HG02938 (cell line): ENCODE data around the gene MLYCD.

ENCODE experiments used
- ATAC-seq: cut with Tn5 transposase; IDR thresholded peaks from one replicate; pipeline ENCODE4 v1.9.1; 2021; ENCODE audit warnings: mild to moderate bottlenecking, moderate library complexity; ENCODE audit not compliant: unreplicated experiment

Gene MLYCD

GRCh38 chr16:83953796-83954576 is 55.1 kb downstream of the MLYCD start:
- ATAC-seq, result peak; percentile 44

- no peak for ATAC-seq
Measured at GRCh38 chr16:83954577-83955016, 55.7 kb downstream of the MLYCD start.

GRCh38 chr16:83955218-83956130 is 56.6 kb downstream of the MLYCD start:
- ATAC-seq, result no peak

GRCh38 chr16:83956336-83957289 is 57.7 kb downstream of the MLYCD start:
- no peak for ATAC-seq

- ATAC-seq, result no peak
Measured at GRCh38 chr16:83957296-83957855, 58.5 kb downstream of the MLYCD start.

DNA sequence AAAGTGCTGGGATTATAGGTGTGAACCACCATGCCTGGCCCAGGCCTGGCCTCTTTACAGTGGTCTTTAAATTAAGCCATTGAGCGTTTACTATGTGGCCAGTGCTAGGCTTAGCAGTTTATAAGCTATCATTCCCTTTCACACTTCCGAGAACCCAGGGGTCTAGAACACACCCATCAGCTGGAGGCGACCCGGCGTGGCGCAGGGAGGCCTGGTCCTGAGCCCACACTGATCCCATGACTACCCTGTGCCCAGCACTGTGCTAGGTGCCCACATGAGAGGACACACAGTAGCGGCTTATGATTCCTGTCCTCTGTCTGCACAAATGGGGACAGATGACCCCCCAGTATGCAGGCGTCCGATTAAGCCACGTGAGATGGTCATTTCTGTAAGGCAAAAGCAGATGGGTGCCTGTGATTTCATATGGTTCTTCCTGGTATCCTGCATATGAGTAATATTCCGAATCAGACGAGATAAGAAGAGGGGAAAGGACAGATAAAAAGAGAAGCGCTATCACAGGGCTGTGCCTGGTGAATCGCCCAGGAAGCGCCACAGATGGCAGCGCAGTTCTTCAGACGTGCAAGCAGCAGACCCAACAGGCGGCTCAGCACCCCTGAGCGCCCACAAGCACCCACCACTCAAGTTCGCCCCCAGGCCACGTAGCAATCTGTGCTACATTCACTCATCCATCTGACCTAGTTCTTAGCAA is 59.4 kb downstream of the MLYCD start:
- no peak for ATAC-seq

DNA sequence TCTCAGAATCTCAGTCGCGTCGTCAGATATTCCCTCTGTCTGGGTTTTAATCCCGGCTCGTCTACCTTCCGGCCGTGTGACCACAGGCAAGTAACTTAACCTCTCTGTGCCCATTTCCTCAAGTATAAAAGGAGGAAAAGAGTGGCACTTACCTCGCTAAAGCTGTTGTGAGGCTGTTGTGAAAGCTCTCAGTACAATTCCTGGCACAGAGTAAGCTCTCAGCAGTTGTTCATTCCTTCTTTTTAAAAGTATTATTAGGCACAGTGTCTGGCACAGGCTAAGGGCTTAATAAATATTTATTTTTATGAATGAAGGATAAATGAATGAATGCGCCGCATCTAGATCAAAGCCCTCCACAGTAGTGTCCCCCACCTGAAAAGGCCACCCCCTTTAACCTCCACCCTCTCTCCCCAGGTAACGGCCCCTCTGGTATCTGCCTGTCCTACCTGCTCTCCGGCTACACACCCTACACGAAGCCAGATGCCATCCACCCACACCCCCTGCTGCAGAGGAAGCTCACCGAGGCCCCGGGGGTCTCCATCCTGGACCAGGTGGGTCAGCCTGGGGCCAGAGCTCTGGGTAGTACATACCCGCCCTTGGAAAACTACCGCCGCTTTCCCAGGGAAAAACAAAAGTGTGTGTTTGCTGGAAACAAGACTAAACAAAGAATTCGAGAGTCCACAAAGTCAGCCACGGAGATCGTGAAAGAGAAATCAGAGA is 60.1 kb downstream of the MLYCD start:
- no peak for ATAC-seq

DNA sequence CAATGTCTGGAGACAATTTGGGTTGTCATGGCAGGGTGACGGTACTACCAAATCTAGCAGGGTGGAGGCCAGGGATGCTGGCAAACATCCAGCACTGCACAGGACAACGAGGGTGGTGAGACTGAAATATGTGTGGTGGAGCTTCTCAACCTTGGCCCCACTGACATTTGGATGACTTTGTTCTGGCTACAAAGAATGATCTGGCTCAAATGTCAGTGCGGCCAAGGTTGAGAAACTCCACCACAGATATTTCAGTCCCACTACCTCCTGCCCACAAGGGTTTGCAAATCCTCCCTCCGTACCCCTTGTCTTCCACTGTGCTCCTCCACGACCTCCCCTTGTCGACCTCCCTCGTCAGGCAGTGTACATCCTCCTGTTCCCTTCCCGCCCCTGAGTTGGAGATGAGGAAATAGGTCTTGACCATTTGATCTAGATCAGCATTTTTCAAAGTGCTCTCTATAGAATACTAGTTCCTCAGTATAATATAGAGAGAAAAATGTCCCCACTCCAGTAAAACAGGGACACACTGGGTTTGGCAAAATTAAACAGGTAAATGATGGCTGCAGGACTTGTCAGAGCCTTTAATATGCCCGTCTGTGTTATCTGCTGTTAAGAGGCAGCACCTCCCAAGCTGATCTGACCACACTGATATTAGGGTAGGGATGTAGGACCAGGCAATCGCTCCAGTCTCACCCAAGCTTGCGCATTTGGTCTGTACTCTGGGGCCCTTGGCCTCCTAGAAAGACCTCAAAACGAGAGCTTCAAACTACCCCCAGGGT is 60.9 kb downstream of the MLYCD start:
- no peak for ATAC-seq

GRCh38 chr16:83960521-83961249 is 61.8 kb downstream of the MLYCD start:
- no peak for ATAC-seq

GRCh38 chr16:83961591-83961990 is 62.7 kb downstream of the MLYCD start:
- no peak for ATAC-seq

DNA sequence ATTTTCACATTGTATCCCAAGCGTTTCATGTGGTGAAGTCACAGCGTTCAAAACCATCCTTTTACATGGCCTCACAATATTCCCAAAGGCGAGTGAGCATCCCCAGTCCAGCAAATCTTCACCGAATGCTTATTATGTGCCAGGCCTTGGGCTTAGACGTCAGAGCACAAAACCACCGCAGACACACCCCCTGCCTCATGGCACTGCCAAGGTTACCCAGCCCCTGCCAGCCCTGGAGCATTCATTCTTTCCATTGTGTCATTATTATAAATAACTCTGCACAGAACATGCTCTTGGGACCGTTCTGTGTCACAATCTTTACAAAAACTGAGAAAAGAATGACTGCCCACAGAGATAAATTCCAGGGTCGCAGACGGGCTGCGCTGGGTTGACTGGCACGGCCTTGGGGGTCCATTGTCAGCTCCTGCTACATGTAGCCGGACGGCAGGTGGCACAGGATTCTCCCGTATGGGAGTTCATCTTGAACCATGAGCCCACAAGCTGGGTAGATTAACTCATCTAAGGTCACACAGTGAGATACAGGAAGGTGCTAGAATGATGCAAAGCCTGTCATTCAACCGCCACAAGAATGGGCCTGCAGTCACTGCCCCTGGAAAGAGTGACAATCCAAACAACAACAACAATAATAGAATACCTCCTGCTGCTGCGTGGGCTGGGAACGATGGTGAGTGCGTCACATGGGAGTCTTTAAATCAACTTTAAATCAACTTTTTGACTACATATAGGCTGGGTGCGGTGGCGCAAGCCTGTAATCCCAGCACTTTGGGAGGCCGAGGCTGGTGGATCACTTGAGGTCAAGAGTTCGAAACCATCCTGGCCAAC is 64.6 kb downstream of the MLYCD start:
- ATAC-seq, result no peak

DNA sequence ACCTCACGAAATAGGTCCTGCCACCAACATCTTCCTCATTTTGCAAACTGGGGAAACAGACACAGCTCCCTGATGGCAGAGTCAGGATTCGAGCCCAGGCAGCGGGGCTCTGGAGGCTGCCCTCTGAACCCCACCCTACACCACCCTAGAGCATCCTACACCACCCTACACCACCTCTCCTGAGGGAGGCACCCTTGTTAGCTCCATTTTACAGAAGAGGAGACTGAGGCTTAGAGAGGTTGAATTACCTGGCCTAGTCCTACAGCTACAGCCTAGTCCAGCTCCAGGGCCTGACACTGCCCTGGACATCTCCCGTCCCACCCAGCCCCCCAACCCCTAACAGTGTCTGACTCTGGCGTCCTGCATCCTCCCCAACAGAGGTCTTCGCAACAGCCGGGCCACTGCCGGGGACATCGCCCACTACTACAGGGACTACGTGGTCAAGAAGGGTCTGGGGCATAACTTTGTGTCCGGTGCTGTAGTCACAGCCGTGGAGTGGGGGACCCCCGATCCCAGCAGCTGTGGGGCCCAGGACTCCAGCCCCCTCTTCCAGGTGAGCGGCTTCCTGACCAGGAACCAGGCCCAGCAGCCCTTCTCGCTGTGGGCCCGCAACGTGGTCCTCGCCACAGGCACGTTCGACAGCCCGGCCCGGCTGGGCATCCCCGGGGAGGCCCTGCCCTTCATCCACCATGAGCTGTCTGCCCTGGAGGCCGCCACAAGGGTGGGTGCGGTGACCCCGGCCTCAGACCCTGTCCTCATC is 65.9 kb downstream of the MLYCD start:
- ATAC-seq, result no peak

DNA sequence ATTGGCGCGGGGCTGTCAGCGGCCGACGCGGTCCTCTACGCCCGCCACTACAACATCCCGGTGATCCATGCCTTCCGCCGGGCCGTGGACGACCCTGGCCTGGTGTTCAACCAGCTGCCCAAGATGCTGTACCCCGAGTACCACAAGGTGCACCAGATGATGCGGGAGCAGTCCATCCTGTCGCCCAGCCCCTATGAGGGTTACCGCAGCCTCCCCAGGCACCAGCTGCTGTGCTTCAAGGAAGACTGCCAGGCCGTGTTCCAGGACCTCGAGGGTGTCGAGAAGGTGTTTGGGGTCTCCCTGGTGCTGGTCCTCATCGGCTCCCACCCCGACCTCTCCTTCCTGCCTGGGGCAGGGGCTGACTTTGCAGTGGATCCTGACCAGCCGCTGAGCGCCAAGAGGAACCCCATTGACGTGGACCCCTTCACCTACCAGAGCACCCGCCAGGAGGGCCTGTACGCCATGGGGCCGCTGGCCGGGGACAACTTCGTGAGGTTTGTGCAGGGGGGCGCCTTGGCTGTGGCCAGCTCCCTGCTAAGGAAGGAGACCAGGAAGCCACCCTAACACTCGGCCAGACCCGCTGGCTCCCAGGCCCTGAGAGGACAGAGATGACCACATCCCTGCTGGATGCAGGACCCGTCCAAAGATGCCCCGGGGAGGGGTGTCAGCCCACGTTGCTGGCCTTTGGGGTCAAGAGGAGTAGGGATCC is 66.7 kb downstream of the MLYCD start:
- ATAC-seq, result no peak

DNA sequence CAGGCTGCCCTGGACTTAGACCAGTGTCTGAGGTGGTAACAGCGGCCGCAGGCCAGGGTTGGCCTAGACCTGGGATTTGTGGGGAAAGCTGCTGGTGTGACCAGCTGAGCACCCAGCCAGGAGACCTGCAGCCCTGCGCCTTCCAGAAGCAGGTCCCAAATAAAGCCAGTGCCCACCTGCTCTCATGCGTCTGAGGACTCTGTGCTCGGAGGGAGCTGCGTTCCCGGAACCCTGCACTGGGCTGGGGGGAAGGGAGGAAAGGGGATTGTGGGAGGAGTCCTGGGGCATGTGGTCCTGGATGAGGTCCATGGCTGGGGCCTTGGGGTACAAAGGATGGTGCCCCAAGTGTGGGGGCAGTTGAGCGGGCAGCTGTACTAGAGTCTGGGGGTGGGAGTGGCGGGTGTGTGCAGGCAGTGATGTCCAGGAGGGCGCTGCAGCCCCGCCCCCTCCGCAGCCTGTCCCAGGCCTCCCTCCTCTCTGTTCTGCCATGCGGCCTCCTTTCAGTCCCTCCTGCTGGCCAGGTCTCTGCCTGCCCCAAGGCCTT is 67.3 kb downstream of the MLYCD start:
- ATAC-seq, result no peak

DNA sequence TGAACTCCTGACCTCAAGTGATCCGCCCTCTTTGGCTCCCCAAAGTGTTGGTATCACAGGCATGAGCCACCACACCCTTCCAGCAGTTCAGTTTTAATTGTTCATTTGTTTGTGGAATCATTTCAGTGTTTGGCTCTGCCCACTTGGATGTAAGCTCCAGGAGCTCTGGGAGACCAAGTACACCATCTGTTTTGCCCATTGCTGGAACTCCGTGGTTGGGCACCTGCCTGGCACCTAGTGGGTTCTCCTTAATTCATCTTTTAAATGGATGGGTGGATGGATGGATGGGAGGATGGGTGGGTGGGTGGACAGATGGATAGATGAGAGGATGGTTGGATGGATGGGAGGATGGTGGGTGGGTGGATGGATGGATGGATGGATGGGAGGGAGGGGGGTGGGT is 68.2 kb downstream of the MLYCD start:
- ATAC-seq, result no peak
